Fibroblast of the aortic adventitia (primary cell): Measurements from ENCODE around the gene PGRMC2. TPM values are rescaled to one million over a fixed set of nuclear protein-coding genes. Genes with fewer than 3 reads are reported as not detected.

Source experiments
- DNase-seq: peaks from one replicate; pipeline ENCODE4 v3.0.0-alpha.2; 2010; ENCODE audit warnings: low read depth
- H3K4me3 ChIP-seq: 2 replicates; pipeline ENCODE4 v1.5.1; 2011; ENCODE audit warnings: low read depth, mild to moderate bottlenecking, control low read depth, low read length, moderate library complexity
- CTCF ChIP-seq: IDR thresholded peaks from 2 replicates; pipeline ENCODE4 v1.5.1; 2011; ENCODE audit warnings: mild to moderate bottlenecking, low read length, control low read depth, inconsistent platforms; ENCODE audit not compliant: insufficient read depth
- total RNA-seq: library from RNA; depleted of rRNA; stranded (reverse); fragments of >200 nt; gene quantifications from 2 replicates; pipeline ENCODE4 v1.2.3, GENCODE V29; 2012; ENCODE audit warnings: low replicate concordance

PGRMC2 gene
- total RNA-seq, 1 donor, result 35.0 TPM

- no peak for DNase-seq
- TF ChIP-seq CTCF, result no peak
- H3K4me3 ChIP-seq, result no peak overlapping the region
These were observed 24.2 kb upstream of the PGRMC2 start for GRCh38 chr4:128311659-128312403.

DNA sequence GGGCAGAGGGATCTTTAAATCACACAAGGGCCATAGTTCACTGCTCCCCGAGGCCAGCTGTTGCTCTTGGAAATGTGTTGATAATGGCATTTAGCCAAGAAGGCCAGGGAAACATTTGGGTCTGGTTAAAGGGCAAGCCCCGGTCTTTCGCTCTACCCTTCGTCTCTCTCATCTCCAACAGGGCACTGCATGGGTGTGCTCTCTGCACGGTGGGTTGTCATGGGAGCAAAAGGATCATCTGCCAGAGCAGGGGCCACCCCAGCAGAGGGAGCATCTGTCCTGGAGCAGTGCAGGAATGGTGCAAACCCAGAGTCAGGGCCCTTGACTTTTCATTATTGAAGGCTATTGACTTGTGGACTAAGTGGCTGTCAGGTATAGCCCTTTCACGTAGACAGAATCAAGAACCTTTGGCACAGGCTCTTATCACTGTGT lies 22.7 kb upstream of the PGRMC2 start:
- TF ChIP-seq CTCF, result no peak
- DNase-seq, result no peak
- H3K4me3 ChIP-seq, result no peak overlapping the region

- peak; percentile 50 for DNase-seq
These were observed 22.0 kb upstream of the PGRMC2 start for GRCh38 chr4:128309585-128309984.

DNA sequence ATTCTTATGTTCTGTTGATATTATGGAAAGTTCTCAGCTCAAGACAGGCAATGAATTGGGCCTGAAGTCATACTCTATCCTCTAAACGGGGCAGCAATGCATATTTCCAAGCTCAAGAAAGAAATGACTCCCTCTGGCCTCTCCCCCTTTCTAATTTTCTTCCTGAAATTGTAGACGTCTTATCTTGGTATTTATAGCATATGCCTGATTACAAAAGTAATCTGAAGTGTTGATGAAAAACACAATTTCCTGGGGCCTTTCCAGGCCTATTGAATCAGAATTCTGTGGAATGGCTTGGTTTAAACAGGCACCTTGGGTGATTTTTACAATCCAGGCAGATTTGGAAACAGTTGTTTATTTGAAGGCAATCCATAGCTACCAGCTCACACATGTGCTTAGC lies 21.4 kb upstream of the PGRMC2 start:
- H3K4me3 ChIP-seq, result no peak overlapping the region
- DNase-seq, result peak; percentile 83
- TF ChIP-seq CTCF, result no peak

More at GRCh38 chr4:128309585-128309984, 22.0 kb upstream of the PGRMC2 start:
- no peak overlapping the region for H3K4me3 ChIP-seq
- no peak for TF ChIP-seq CTCF

GRCh38 chr4:128307123-128307571 lies 19.5 kb upstream of the PGRMC2 start:
- no peak for DNase-seq
- no peak for TF ChIP-seq CTCF
- H3K4me3 ChIP-seq, result no peak overlapping the region

DNA sequence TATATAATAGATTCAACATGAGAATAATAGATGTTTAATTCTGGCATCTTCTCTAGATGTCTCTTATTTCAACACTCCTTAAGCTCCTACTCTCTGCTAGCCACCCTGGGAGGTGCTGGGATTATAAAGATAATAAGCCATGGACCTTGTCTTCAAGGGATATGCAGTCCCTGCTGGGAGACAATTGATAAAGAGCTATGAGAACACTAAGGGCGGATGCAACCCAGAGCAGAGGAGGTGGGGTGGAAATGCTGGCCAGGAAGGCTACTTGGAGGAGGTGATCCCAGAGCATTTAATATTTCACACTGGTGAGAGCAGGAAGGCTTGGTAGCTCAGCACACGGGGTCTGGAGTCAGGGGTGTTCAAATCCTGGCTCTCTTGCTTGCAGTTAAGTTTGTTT lies 18.3 kb upstream of the PGRMC2 start:
- no peak overlapping the region for H3K4me3 ChIP-seq
- TF ChIP-seq CTCF, result no peak
- DNase-seq, result no peak
